T-helper 2 cell treated with Interferon-gamma antibody and Interleukin-4, amounts not matched to agents 5 μg/mL and 100 μg/mL, for 36 hours (primary cell): ENCODE measurements around the gene SLC27A1.

Source experiments
- DNase-seq: peaks from one replicate; pipeline ENCODE4 v3.0.0; 2021; ENCODE audit warnings: low spot score
- H3K27ac Mint-ChIP-seq: one replicate; pipeline ENCODE4 v1.8.0; 2021; ENCODE audit warnings: mild to moderate bottlenecking, mixed read lengths
- H3K27me3 Mint-ChIP-seq: one replicate; pipeline ENCODE4 v1.8.0; 2021; ENCODE audit warnings: low read depth, mixed read lengths
- H3K36me3 Mint-ChIP-seq: one replicate; pipeline ENCODE4 v1.8.0; 2021; ENCODE audit warnings: low read depth, mixed read lengths
- H3K4me1 Mint-ChIP-seq: one replicate; pipeline ENCODE4 v1.8.0; 2021; ENCODE audit warnings: low read depth, mixed read lengths
- H3K4me3 Mint-ChIP-seq: one replicate; pipeline ENCODE4 v1.8.0; 2022; ENCODE audit warnings: mild to moderate bottlenecking, moderate library complexity, mixed read lengths
- H3K9me3 Mint-ChIP-seq: one replicate; pipeline ENCODE4 v1.8.0; 2021; ENCODE audit warnings: mixed read lengths

SLC27A1 gene

DNA sequence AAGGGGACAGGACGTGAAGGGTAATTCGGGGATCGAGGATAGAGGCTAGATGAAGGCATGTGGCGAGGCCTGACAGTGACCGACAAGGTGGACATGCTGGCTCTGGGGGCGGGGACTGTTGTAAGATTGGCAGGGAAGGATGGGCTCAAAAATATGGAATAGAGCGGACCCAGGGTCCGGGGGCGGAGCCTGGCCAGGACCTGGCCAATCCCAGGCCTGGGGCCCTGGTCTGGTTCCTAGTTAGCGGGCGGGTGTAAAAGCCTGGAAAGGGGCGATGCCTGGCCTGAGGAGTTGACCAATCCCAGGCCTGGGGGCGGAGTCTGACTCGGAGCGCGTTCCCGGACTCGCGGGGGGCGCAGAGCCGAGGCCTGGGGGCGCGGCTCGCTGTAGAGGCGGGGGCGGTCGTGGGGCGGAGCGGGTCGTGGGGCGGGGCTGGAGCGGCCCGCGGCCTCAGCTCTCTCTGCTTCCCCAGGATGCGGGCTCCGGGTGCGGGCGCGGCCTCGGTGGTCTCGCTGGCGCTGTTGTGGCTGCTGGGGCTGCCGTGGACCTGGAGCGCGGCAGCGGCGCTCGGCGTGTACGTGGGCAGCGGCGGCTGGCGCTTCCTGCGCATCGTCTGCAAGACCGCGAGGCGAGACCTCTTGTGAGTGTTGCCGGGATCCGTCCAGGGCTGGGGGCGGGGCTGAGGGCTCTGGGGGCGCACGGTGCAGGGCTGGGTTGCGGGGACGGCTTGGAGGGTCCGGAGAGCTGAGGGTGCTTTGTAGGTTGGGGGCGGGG lies at the start of gene SLC27A1:
TSS of gene SLC27A1 (plus strand) at position 457 of the 774 bp plus-strand sequence. CDS start at position 474, 17 bp downstream.
- no peaks in the 10 kb centered on the region for H3K9me3 Mint-ChIP-seq
- H3K27ac Mint-ChIP-seq, result peak within 1 kb of the TSS; percentile 91
- H3K4me1 Mint-ChIP-seq, result peaks cover 30% of the 10 kb centered on the region
- H3K27me3 Mint-ChIP-seq, result peaks cover 7% of the 10 kb centered on the region
- H3K36me3 Mint-ChIP-seq, result no peaks in the 10 kb centered on the region
- H3K4me3 Mint-ChIP-seq, result peak within 1 kb of the TSS; percentile 93
- DNase-seq, result peak; percentile 90

GRCh38 chr19:17421942-17422341 lies 48.4 kb upstream of the SLC27A1 start:
- no peaks in the 10 kb centered on the region for H3K9me3 Mint-ChIP-seq
- no peak overlapping the region for H3K27ac Mint-ChIP-seq
- peaks cover 8% of the 10 kb centered on the region for H3K36me3 Mint-ChIP-seq
- no peaks in the 10 kb centered on the region for H3K27me3 Mint-ChIP-seq
- no peak overlapping the region for H3K4me3 Mint-ChIP-seq
- peaks cover 13% of the 10 kb centered on the region for H3K4me1 Mint-ChIP-seq
- no peak for DNase-seq

GRCh38 chr19:17423429-17424208 lies 46.7 kb upstream of the SLC27A1 start:
- Mint-ChIP-seq H3K4me1 (peaks cover 13% of the 10 kb centered on the region), H3K4me3 (no peak overlapping the region), H3K27me3 (no peaks in the 10 kb centered on the region), H3K27ac (no peak overlapping the region), H3K9me3 (no peaks in the 10 kb centered on the region), H3K36me3 (peaks cover 4% of the 10 kb centered on the region)
- DNase-seq, result no peak

- DNase-seq, result peak; percentile 20
- Mint-ChIP-seq H3K36me3 (peaks cover 4% of the 10 kb centered on the region), H3K27me3 (no peaks in the 10 kb centered on the region), H3K9me3 (no peaks in the 10 kb centered on the region), H3K4me3 (no peak overlapping the region), H3K4me1 (peaks cover 7% of the 10 kb centered on the region), H3K27ac (no peak overlapping the region)
These were observed 45.5 kb upstream of the SLC27A1 start for GRCh38 chr19:17424743-17425365.

GRCh38 chr19:17429641-17430113 lies 40.6 kb upstream of the SLC27A1 start:
- DNase-seq, result no peak
- Mint-ChIP-seq H3K27ac (no peak overlapping the region), H3K9me3 (no peaks in the 10 kb centered on the region), H3K4me1 (no peaks in the 10 kb centered on the region), H3K27me3 (no peaks in the 10 kb centered on the region), H3K4me3 (no peak overlapping the region), H3K36me3 (no peaks in the 10 kb centered on the region)

DNA sequence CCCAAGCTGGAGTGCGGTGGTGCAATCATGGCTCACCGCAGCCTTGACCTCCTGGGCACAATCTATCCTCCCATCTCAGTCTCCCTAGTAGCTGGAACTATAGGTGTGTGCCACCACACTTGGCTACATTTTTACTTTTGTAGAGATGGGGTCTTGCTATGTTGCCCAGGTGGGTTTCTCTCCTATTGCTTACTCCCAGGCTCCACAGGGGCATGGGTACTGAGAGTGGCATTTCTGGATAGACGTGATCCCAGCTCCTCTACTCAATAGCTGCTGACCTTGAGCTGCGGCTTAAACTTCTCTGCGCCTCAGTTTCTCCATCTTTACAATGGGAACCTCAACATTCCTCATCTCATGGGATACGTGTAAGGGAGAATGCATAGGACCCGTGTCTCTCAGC lies 38.9 kb upstream of the SLC27A1 start:
- H3K4me1 Mint-ChIP-seq, result no peaks in the 10 kb centered on the region
- no peak overlapping the region for H3K4me3 Mint-ChIP-seq
- DNase-seq, result no peak
- H3K27ac Mint-ChIP-seq, result no peak overlapping the region
- no peaks in the 10 kb centered on the region for H3K27me3 Mint-ChIP-seq
- H3K9me3 Mint-ChIP-seq, result no peaks in the 10 kb centered on the region
- H3K36me3 Mint-ChIP-seq, result no peaks in the 10 kb centered on the region

DNA sequence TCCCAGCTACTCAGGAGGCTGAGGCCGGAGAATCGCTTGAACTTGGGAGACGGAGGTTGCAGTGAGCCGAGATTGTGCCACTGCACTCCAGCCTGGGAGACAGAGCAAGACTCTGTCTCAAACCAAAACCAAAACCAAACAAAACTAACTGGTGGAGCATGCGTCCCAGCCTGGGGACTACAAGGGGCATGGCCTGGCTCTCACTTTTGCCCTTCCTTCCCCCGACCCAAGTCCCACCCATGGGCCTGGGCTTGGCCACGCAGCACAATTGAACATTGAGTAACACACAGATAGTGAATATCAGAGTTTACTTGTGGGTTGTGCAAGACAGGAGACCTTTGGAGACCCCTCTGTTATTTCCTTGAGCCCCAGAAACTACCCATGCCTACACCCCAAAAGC lies 35.1 kb upstream of the SLC27A1 start:
- H3K9me3 Mint-ChIP-seq, result no peaks in the 10 kb centered on the region
- DNase-seq, result no peak
- no peak overlapping the region for H3K27ac Mint-ChIP-seq
- H3K27me3 Mint-ChIP-seq, result no peaks in the 10 kb centered on the region
- no peaks in the 10 kb centered on the region for H3K4me1 Mint-ChIP-seq
- no peak overlapping the region for H3K4me3 Mint-ChIP-seq
- no peaks in the 10 kb centered on the region for H3K36me3 Mint-ChIP-seq

DNA sequence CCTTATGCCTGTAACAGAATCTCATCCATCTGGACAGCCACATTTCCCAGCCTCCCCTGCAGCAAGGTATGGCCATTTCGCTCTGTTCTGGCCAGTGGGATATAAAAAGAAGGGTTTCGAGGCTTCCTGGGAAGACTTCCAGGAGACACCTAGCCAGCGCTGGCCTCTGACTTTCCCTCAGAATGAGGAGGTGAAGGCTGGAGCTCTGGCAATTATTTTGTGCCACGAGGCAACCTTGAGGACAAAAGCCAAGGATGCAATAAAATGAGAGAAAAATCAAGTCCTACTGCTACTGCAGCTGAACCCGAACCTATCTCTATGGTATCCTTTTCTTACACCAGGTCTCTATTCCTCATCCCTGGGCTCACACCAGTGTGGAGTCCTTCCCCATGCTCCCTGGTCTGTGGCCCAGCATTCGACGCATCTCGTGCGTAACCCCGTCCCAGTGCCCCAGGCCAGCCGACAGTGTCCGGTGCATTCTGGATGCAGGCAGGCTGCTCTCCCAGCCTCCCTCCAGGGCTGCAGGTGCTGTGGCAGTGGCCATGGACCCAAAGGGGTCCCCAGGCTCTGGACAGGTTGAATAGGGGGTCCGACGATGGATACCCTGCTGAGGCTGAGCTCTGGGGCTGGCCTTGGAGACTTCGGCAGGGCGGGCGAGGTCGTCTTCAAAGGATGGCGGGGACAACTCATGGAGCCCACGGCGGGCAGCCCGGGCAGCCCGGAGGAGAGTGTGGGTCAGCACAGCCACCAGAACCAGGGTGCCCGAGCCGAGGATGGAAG lies 34.0 kb upstream of the SLC27A1 start:
- H3K4me3 Mint-ChIP-seq, result no peak overlapping the region
- DNase-seq, result no peak
- H3K27me3 Mint-ChIP-seq, result no peaks in the 10 kb centered on the region
- no peaks in the 10 kb centered on the region for H3K9me3 Mint-ChIP-seq
- no peaks in the 10 kb centered on the region for H3K4me1 Mint-ChIP-seq
- H3K36me3 Mint-ChIP-seq, result no peaks in the 10 kb centered on the region
- no peak overlapping the region for H3K27ac Mint-ChIP-seq

DNA sequence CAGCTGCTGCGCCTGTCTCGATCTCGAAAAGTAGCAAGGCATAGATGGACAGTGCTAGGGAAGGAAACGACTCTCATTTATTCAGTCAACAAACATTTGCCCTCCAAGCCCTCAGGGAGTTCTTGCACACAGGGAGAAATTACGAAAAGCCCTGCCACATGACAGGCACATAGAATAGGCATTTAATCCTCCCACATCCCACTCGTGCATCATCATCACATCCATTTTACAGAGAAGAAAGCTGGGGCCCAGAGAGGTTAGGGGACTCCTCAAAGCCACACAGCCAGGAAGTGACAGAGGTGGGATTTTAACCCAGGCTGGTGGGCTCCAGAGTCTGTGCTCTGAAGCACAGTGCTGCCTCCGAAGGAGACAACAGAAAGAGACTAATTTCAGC lies 33.5 kb upstream of the SLC27A1 start:
- Mint-ChIP-seq H3K27ac (no peak overlapping the region), H3K4me1 (no peaks in the 10 kb centered on the region), H3K4me3 (no peak overlapping the region), H3K36me3 (no peaks in the 10 kb centered on the region), H3K27me3 (no peaks in the 10 kb centered on the region), H3K9me3 (no peaks in the 10 kb centered on the region)
- no peak for DNase-seq

DNA sequence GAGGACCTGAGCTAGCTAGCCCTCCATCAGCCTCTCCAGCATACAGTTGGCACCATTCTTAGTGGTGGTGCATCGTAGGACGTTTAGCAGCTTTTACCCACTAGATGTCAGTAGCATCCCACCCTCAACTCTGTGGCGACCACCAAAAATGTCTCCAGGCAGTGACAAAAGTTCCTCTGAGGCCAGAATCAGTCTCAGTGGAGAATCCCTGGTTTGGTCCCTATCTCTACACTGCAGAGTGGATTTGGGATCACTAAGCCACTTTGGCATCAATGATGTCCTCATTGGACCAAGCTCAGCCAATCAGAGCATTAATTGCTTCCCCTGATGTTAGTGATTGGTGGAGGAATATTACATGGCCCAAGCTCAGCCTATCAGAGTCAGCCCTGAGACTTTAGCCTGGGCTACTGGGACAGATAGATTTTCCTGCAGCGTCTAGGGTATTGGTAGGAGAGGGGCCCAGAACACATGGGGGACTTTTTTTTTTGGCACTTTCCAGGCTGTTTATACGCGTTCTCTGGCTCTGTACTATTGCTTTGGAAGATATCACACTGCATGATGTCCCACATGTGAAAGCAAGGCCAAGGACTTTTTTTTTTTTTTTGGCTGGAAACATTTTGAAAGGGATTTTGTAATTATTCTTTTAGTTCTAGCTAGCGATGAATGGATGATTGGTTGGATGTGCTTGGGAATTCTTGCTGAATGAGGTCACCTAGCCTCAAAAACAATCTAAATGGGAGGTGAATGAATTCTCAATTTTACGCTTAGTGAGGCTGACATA lies 28.9 kb upstream of the SLC27A1 start:
- no peak overlapping the region for H3K4me3 Mint-ChIP-seq
- DNase-seq, result no peak
- H3K27ac Mint-ChIP-seq, result no peak overlapping the region
- no peaks in the 10 kb centered on the region for H3K27me3 Mint-ChIP-seq
- no peaks in the 10 kb centered on the region for H3K9me3 Mint-ChIP-seq
- no peaks in the 10 kb centered on the region for H3K36me3 Mint-ChIP-seq
- no peaks in the 10 kb centered on the region for H3K4me1 Mint-ChIP-seq

DNA sequence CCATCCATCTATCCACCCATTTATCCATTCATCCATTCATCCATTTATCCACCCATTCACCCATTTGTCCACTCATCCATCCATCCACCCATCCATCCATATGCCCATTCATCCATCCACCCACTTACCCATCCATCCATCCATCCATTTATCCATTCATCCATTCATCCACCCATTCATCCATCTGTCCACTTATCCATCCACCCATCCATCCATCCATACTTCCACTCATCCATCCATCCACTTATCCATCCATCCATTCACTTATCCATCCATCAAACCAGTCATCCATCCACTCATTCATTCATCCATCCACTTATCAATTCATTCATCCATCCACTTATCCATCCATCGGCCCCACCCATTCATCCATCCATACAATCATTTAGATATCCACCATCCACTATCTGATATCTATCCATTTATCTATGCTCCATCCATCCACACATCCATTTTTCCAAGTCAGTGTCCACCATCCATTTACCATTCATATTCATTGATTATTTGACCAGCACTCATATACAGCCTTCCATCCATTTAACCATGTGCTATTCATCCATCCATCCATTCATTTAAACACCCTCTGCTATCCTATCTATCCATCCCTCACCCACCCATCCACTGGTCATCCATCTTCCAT lies 24.7 kb upstream of the SLC27A1 start:
- H3K27me3 Mint-ChIP-seq, result peaks cover 15% of the 10 kb centered on the region
- H3K4me1 Mint-ChIP-seq, result peaks cover 8% of the 10 kb centered on the region
- H3K9me3 Mint-ChIP-seq, result no peaks in the 10 kb centered on the region
- H3K27ac Mint-ChIP-seq, result no peak overlapping the region
- H3K36me3 Mint-ChIP-seq, result no peaks in the 10 kb centered on the region
- H3K4me3 Mint-ChIP-seq, result no peak overlapping the region
- no peak for DNase-seq

DNA sequence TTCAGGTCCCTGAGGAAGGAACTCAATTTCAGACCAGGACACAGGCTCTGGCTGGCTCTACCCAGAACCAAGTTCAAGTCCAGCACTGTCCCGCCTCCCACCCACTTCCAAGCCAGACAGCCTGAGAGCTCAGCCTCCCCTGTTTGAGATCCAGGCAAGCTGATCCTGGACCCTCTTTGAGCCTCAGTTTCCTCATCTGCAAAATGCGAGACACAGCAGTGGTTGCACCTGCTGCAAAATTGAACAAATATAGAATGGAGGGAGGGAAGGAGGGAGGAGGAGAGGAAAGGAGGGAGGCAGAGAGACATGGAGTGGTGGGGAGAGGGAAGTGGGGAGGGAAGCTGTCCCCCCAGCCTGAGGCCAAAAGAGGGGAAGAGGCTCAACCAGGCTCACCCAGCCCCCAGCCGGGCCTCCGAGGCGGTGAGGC lies 22.6 kb upstream of the SLC27A1 start:
- Mint-ChIP-seq H3K36me3 (no peaks in the 10 kb centered on the region), H3K9me3 (no peaks in the 10 kb centered on the region), H3K27ac (no peak overlapping the region), H3K4me1 (peaks cover 10% of the 10 kb centered on the region), H3K27me3 (peaks cover 17% of the 10 kb centered on the region), H3K4me3 (peak overlapping the region; percentile 38)
- no peak for DNase-seq
